Spleen (tissue), 11 donors: ENCODE results near the gene UMOD. TPM values are rescaled to one million over a fixed set of nuclear protein-coding genes. Genes with fewer than 3 reads are reported as not detected.
A peak's percentile ranks its signal among the peaks of the same experiment; 100 is the strongest.

Source experiments
- DNase-seq: peaks from one replicate; pipeline ENCODE4 v3.0.0-alpha.2; 2020
- H3K27ac ChIP-seq, 8 donors: fragments of 200-600 bp; sonication (generic) in 7 of 8; 1 replicate in 4 of 8; 2 replicates in 4 of 8; pipeline versions ENCODE4 v1.5.0 to v1.8.0; 2016 to 2021; ENCODE audit warnings: inconsistent platforms in 4 of 8, mild to moderate bottlenecking in 4 of 8, moderate library complexity in 1 of 8
- H3K27me3 ChIP-seq, 7 donors: fragments of 200-600 bp; sonication (generic) in 6 of 7; replicated peaks in 1 of 7; 1 replicate in 4 of 7; 2 replicates in 3 of 7; pipeline versions ENCODE4 v1.5.0 to v1.8.0; 2016 to 2021; ENCODE audit warnings: inconsistent platforms in 3 of 7, mild to moderate bottlenecking in 1 of 7
- H3K36me3 ChIP-seq, 6 donors: fragments of 200-600 bp; sonication (generic) in 5 of 6; 1 replicate in 4 of 6; 2 replicates in 2 of 6; pipeline versions ENCODE4 v1.5.0 to v1.8.0; 2016 to 2021; ENCODE audit warnings: inconsistent platforms in 2 of 6
- H3K4me1 ChIP-seq, 6 donors: fragments of 200-600 bp; sonication (generic) in 5 of 6; 1 replicate in 3 of 6; 2 replicates in 3 of 6; pipeline versions ENCODE4 v1.5.0 to v1.8.0; 2016 to 2021; ENCODE audit warnings: inconsistent platforms in 3 of 6
- H3K4me3 ChIP-seq, 8 donors: fragments of 200-600 bp; sonication (generic) in 7 of 8; 1 replicate in 4 of 8; 2 replicates in 4 of 8; pipeline versions ENCODE4 v1.5.0 to v1.8.0; 2016 to 2021; ENCODE audit warnings: inconsistent platforms in 4 of 8, mild to moderate bottlenecking in 4 of 8, moderate library complexity in 2 of 8
- H3K9me3 ChIP-seq, 8 donors: fragments of 200-600 bp; sonication (generic) in 7 of 8; 1 replicate in 4 of 8; 2 replicates in 4 of 8; pipeline versions ENCODE4 v1.5.0 to v1.8.0; 2016 to 2021; ENCODE audit warnings: inconsistent platforms in 4 of 8
- POLR2A ChIP-seq, 3 donors: fragments of 450-650 bp; IDR thresholded peaks; one replicate each; pipeline ENCODE4 v1.5.1; 2017; ENCODE audit warnings: antibody characterized with exemption in 3 of 3, mild to moderate bottlenecking in 1 of 3
- POLR2AphosphoS5 ChIP-seq, 3 donors: sonication (generic); formaldehyde crosslinking; IDR thresholded peaks; one replicate each; pipeline ENCODE4 v1.5.1; 2017; ENCODE audit warnings: antibody characterized with exemption in 3 of 3
- WGBS, 5 donors: extraction: QIAGEN DNeasy Blood & Tissue Kit in 3 of 5; methylation state at CpG; one replicate each; pipeline versions ENCODE4 v1.1.5 to v1.1.7; 2013 to 2018; 5-methylcytosine and 5-hydroxymethylcytosine counted together
- intact Hi-C: fragments of 100-400 bp; cut with DNase I; formaldehyde crosslinking; loops from one replicate; pipeline ENCODE4 v1.15.0; 2023; ENCODE audit warnings: low total_unique reads
- polyA plus RNA-seq, 3 donors: library from polyadenylated mRNA; stranded (reverse); fragments of 200-250 nt; gene quantifications; one replicate each; pipeline ENCODE4 v1.2.1, GENCODE V29; 2013
- total RNA-seq, 7 donors: library from RNA; depleted of rRNA in 3 of 7; stranded (reverse); fragments of >200 nt in 3 of 7; fragmentation: NEBNext Ultra II Directional in 4 of 7; extraction: Animal tissue kit (Norgen Biotek cat#: 25700) in 4 of 7; gene quantifications; one replicate each; pipeline versions ENCODE4 v1.1.0 to v1.2.1, GENCODE V29; 2016 to 2021
- TF ChIP-seq, protein P1 (sequence below), 11 experiments: fragments of 200-600 bp in 7 of 11; fragments of 450-650 bp in 4 of 11; sonication (generic) in 4 of 11; IDR thresholded peaks in 8 of 11; conservative IDR thresholded peaks in 3 of 11; 1 replicate in 7 of 11; 2 replicates in 4 of 11; pipeline versions ENCODE4 v1.4.0 to v1.8.0; 2016 to 2021; ENCODE audit warnings: antibody characterized with exemption in 11 of 11, inconsistent platforms in 4 of 11, mild to moderate bottlenecking in 1 of 11
- donor health status: healthy with polysubstance abuse.
- donor health status: DM: no; HTN: no; CAD: no; lungs with moderate emphysema.
- donor health status: DM: no; HTN: no; CAD: no.
- donor health status: Bipolar disorder and iron deficiency.
- donor health status: healthy.
- donor health status: DM: no; HTN: no; CAD: no.
- donor health status: DM: yes; HTN: yes; CAD: no.

The UMOD gene
- total and polyA plus RNA-seq, 10 donors = 0.17 TPM; not detected in 9

DNA sequence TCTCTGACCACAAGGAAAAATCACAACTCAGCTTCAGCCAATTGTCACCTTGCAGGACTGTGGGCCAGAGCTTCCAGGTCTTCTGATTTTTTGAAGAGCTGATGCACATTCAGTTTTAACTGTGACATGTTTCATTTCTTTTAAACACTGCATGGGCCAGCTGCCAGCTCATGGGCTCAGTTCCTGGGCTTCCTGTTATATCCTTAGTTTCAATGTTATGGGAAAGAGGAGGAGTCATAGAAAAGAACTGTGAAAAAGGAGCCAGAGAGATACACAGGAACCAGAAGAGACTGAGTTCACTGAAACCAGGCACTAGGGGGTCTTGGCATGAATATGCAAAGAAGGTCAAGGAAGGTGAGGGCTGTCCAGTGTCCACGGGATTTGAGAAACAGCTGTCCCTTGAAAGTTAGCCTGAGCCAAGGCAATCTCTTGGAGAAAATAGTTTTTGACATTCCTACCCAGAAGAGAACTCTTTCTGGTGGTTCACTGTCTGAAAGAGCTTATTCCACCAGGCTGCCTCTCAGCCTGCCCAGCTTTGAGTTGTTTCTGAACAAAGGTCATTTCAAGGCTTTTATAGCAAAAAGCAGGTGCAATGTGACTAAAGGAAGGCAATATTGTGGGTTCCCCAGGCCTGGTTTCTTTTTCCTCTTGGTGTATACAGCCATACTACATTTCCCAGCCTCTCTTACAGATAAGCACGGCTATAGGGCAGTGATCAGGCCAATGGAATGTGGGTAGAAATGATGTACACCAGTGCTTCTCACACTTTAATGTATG is 41.5 kb upstream of the UMOD start:
- DNase-seq = no peak
- no peak overlapping the region for H3K4me3 ChIP-seq
- no peaks in the 10 kb centered on the region for H3K36me3 ChIP-seq
- WGBS, 5 donors = 41 to 77% (median 52%) methylated on average over 2 of the region's 2 CpGs
- H3K4me1 ChIP-seq = peaks cover 0 to 18% (median 1%) of the 10 kb centered on the region in 6 donors
- H3K27me3 ChIP-seq = no peaks in the 10 kb centered on the region
- TF ChIP-seq POLR2A (IDR thresholded peaks at IDR 0.05) = no peak
- TF ChIP-seq POLR2AphosphoS5 (IDR thresholded peaks at IDR 0.05) = no peak
- TF ChIP-seq, protein P1, sequence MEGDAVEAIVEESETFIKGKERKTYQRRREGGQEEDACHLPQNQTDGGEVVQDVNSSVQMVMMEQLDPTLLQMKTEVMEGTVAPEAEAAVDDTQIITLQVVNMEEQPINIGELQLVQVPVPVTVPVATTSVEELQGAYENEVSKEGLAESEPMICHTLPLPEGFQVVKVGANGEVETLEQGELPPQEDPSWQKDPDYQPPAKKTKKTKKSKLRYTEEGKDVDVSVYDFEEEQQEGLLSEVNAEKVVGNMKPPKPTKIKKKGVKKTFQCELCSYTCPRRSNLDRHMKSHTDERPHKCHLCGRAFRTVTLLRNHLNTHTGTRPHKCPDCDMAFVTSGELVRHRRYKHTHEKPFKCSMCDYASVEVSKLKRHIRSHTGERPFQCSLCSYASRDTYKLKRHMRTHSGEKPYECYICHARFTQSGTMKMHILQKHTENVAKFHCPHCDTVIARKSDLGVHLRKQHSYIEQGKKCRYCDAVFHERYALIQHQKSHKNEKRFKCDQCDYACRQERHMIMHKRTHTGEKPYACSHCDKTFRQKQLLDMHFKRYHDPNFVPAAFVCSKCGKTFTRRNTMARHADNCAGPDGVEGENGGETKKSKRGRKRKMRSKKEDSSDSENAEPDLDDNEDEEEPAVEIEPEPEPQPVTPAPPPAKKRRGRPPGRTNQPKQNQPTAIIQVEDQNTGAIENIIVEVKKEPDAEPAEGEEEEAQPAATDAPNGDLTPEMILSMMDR (IDR thresholded peaks at IDR 0.05 in 8 of 11, conservative IDR thresholded peaks at IDR 0.05 in 3 of 11) = no peak
- intact Hi-C loops = no loop called here
- H3K9me3 ChIP-seq = no peaks in the 10 kb centered on the region
- peak overlapping the region in 4 of 8 donors; percentile 7 to 55 (median 28) for H3K27ac ChIP-seq

DNA sequence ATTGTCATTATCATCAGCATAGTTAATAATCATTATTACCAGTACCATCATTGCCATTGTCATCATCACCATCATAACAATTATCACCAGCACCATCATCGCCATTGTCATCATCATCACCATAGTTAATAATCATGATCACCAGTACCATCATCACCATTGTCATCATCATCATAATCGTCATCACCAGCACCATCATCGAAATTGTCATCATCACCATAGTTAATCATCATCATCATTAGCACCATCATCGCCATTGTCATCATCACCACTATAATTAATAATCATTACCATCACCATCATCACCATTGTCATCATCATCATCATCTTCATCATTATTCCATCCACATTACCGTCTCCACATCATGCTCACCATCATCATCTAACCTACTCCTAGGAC is 38.5 kb upstream of the UMOD start:
- intact Hi-C loops = no loop called here
- H3K36me3 ChIP-seq = no peaks in the 10 kb centered on the region
- no peaks in the 10 kb centered on the region for H3K9me3 ChIP-seq
- DNase-seq = no peak
- H3K4me1 ChIP-seq = peaks cover 0 to 22% (median 6%) of the 10 kb centered on the region in 6 donors
- peaks cover 0 to 18% (median 0%) of the 10 kb centered on the region in 7 donors for H3K27me3 ChIP-seq
- H3K27ac ChIP-seq = no peak overlapping the region
- TF ChIP-seq POLR2A (IDR thresholded peaks at IDR 0.05) = no peak
- TF ChIP-seq, protein P1 (IDR thresholded peaks at IDR 0.05 in 8 of 11, conservative IDR thresholded peaks at IDR 0.05 in 3 of 11) = no peak
- no peak overlapping the region for H3K4me3 ChIP-seq
- 89 to 97% (median 93%) methylated on average over 5 of the region's 5 CpGs for WGBS, 5 donors

DNA sequence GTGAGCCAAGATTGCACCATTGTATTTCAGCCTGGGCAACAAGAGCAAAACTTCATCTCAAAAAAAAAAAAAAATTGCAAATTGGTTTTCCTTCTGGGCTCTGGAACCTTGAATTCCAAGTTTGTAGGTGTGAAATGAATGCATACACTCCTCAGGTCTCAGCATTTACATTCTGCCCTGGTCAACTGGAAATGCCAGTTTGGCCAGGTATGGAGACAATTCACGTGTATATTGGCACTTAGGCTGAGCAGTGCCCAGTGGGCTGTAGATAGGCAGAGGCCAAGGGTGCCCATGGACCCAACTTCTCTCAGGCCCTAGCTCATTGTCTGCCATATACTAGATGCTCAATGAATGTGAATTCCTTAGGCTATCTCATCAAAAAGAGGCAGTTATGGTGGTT is 36.3 kb upstream of the UMOD start:
- no peaks in the 10 kb centered on the region for H3K36me3 ChIP-seq
- intact Hi-C loops = loop anchor here (5.0 kb wide), 1 partner anchor 482 kb away; no protein-coding TSS in a partner anchor
- no peak for DNase-seq
- no peak overlapping the region for H3K27ac ChIP-seq
- TF ChIP-seq, protein P1 (IDR thresholded peaks at IDR 0.05 in 8 of 11, conservative IDR thresholded peaks at IDR 0.05 in 3 of 11) = no peak
- TF ChIP-seq POLR2A (IDR thresholded peaks at IDR 0.05) = no peak
- no peak for TF ChIP-seq POLR2AphosphoS5 (IDR thresholded peaks at IDR 0.05)
- H3K9me3 ChIP-seq = no peaks in the 10 kb centered on the region
- H3K4me1 ChIP-seq = peaks cover 0 to 18% (median 5%) of the 10 kb centered on the region in 6 donors
- 61 to 70% (median 69%) methylated on average over 1 of the region's 1 CpG for WGBS, 5 donors
- H3K27me3 ChIP-seq = peaks cover 0 to 21% (median 0%) of the 10 kb centered on the region in 7 donors
- no peak overlapping the region for H3K4me3 ChIP-seq

DNA sequence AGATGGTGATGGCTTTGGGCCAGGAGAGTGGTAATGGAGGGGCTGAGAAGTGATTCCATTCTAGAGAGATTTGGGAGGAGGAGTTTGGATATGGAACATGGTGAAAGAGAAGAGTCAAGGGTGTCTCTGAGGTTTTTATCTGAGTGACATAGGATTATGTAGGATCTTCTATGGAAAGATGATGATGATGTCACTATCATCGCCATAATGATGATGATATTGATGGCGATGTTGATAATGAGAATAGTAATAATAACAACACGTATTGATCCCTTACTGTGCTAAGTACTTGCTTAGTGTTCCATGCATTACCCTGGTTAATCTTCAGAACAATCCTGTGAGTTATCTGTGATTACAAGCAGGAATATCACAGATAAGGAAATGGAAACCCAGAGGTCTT is 35.5 kb upstream of the UMOD start:
- WGBS, 5 donors = 85 to 99% (median 96%) methylated on average over 3 of the region's 3 CpGs
- H3K9me3 ChIP-seq = no peaks in the 10 kb centered on the region
- H3K36me3 ChIP-seq = no peaks in the 10 kb centered on the region
- H3K4me3 ChIP-seq = no peak overlapping the region
- peaks cover 0 to 21% (median 0%) of the 10 kb centered on the region in 7 donors for H3K27me3 ChIP-seq
- DNase-seq = no peak
- intact Hi-C loops = loop anchor here (5.0 kb wide), 1 partner anchor 481 kb away; no protein-coding TSS in a partner anchor
- H3K27ac ChIP-seq = no peak overlapping the region
- peaks cover 0 to 17% (median 4%) of the 10 kb centered on the region in 6 donors for H3K4me1 ChIP-seq
- TF ChIP-seq POLR2AphosphoS5 (IDR thresholded peaks at IDR 0.05) = no peak
